ENCODE data around the gene OTOS.

DNA sequence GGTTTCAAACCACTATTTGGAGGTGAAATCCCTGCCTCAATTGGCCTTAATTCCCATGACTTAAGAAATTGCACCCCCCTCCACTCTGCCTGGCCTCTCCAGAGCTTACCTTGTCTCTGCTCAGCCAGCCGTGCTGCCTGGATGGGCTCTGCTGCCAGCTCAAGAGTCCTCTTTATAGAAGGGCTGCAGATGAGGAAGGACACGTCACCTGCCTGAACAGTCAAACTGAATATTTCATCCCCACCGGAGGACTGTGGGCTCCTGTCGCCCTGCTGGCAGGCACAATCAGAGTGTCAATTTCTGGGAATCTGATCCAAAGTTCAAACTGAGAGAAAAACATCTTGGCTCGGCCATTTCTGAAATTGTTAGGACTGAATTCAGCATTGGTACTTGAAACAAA is at the start of gene OTOS:
- TF ChIP-seq, protein P1, sequence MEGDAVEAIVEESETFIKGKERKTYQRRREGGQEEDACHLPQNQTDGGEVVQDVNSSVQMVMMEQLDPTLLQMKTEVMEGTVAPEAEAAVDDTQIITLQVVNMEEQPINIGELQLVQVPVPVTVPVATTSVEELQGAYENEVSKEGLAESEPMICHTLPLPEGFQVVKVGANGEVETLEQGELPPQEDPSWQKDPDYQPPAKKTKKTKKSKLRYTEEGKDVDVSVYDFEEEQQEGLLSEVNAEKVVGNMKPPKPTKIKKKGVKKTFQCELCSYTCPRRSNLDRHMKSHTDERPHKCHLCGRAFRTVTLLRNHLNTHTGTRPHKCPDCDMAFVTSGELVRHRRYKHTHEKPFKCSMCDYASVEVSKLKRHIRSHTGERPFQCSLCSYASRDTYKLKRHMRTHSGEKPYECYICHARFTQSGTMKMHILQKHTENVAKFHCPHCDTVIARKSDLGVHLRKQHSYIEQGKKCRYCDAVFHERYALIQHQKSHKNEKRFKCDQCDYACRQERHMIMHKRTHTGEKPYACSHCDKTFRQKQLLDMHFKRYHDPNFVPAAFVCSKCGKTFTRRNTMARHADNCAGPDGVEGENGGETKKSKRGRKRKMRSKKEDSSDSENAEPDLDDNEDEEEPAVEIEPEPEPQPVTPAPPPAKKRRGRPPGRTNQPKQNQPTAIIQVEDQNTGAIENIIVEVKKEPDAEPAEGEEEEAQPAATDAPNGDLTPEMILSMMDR (IDR thresholded peaks at IDR 0.05), result no peak
- no peak for TF ChIP-seq POLR2A (IDR thresholded peaks at IDR 0.05)
- no peak for TF ChIP-seq EP300 (IDR thresholded peaks at IDR 0.05)
- TF ChIP-seq POLR2AphosphoS5 (IDR thresholded peaks at IDR 0.05), result no peak
